ENCODE measurements around the gene CDKN1B. TPM values are rescaled to one million over a fixed set of nuclear protein-coding genes. Genes with fewer than 3 reads are reported as not detected.
A peak's percentile ranks its signal among the peaks of the same experiment; 100 is the strongest.

The CDKN1B gene
- total RNA-seq, 1 donor from 2014 or later = 29.5 TPM

GRCh38 chr12:12696562-12697383 lies 20.4 kb upstream of the CDKN1B start:
- intact Hi-C loops (cut with DNase I) = loop anchor here (1.0 to 5.0 kb wide), 3 partner anchors 21 to 134 kb away; partner anchors contain the start of genes CDKN1B, CREBL2 and DUSP16
- peak; percentile 96 for DNase-seq (ENCODE audit: low spot score)

GRCh38 chr12:12699345-12699744 lies 17.8 kb upstream of the CDKN1B start:
- no peak for DNase-seq (ENCODE audit: low spot score)
- intact Hi-C loops (cut with DNase I) = loop anchor here (5.0 kb wide), 2 partner anchors 87 to 137 kb away; partner anchors contain the start of genes CREBL2 and DUSP16

- DNase-seq (ENCODE audit: low spot score) = no peak
- intact Hi-C loops (cut with DNase I) = no loop called here
Observed at GRCh38 chr12:12700254-12700653, 16.9 kb upstream of the CDKN1B start.

GRCh38 chr12:12701457-12701856 lies 15.7 kb upstream of the CDKN1B start:
- intact Hi-C loops (cut with DNase I) = no loop called here
- DNase-seq (ENCODE audit: low spot score) = no peak

GRCh38 chr12:12704593-12705230 lies 12.5 kb upstream of the CDKN1B start:
- DNase-seq (ENCODE audit: low spot score) = no peak
- intact Hi-C loops (cut with DNase I) = no loop called here

- DNase-seq (ENCODE audit: low spot score) = no peak
- intact Hi-C loops (cut with DNase I) = loop anchor here (2.0 kb wide), 1 partner anchor 331 kb away; no protein-coding TSS in a partner anchor
Observed at GRCh38 chr12:12705838-12706520, 11.2 kb upstream of the CDKN1B start.

- intact Hi-C loops (cut with DNase I) = no loop called here
- no peak for DNase-seq (ENCODE audit: low spot score)
Observed at GRCh38 chr12:12713932-12714275, 3.3 kb upstream of the CDKN1B start.

- intact Hi-C loops (cut with DNase I) = loop anchor here (5.0 kb wide), 1 partner anchor 102 kb away; the partner anchor contains the start of gene CREBL2
- no peak for DNase-seq (ENCODE audit: low spot score)
Observed at GRCh38 chr12:12714276-12715021, 2.7 kb upstream of the CDKN1B start.

- no peak for DNase-seq (ENCODE audit: low spot score)
- intact Hi-C loops (cut with DNase I) = loop anchor here (5.0 kb wide), 1 partner anchor 103 kb away; the partner anchor contains the start of gene CREBL2
Observed at GRCh38 chr12:12715128-12715458, 2.1 kb upstream of the CDKN1B start.

GRCh38 chr12:12715459-12716150 lies 1.6 kb upstream of the CDKN1B start:
- no peak for DNase-seq (ENCODE audit: low spot score)
- intact Hi-C loops (cut with DNase I) = loop anchor here (2.0 to 5.0 kb wide), 2 partner anchors 69 to 103 kb away; partner anchors contain the start of genes APOLD1 and CREBL2

- intact Hi-C loops (cut with DNase I) = loop anchor here (2.0 to 5.0 kb wide), 2 partner anchors 69 to 104 kb away; partner anchors contain the start of genes APOLD1 and CREBL2
- DNase-seq (ENCODE audit: low spot score) = no peak
Observed at GRCh38 chr12:12716151-12716792, 896 bp upstream of the CDKN1B start.

GRCh38 chr12:12717586-12718380 lies 615 bp downstream of the CDKN1B start:
- no peak for DNase-seq (ENCODE audit: low spot score)
- intact Hi-C loops (cut with DNase I) = loop anchor here (1.0 to 5.0 kb wide), 4 partner anchors 8 to 105 kb away; partner anchors contain the start of genes APOLD1, CREBL2 and GPR19

GRCh38 chr12:12718381-12718759 lies 1.2 kb downstream of the CDKN1B start:
- intact Hi-C loops (cut with DNase I) = loop anchor here (5.0 kb wide), 1 partner anchor 106 kb away; the partner anchor contains the start of gene CREBL2
- DNase-seq (ENCODE audit: low spot score) = no peak

GRCh38 chr12:12718853-12719252 lies 1.7 kb downstream of the CDKN1B start:
- DNase-seq (ENCODE audit: low spot score) = no peak
- intact Hi-C loops (cut with DNase I) = loop anchor here (5.0 kb wide), 1 partner anchor 107 kb away; the partner anchor contains the start of gene CREBL2

- DNase-seq (ENCODE audit: low spot score) = no peak
- intact Hi-C loops (cut with DNase I) = loop anchor here (5.0 kb wide), 1 partner anchor 107 kb away; the partner anchor contains the start of gene CREBL2
Observed at GRCh38 chr12:12719496-12719895, 2.3 kb downstream of the CDKN1B start.

- intact Hi-C loops (cut with DNase I) = no loop called here
- no peak for DNase-seq (ENCODE audit: low spot score)
Observed at GRCh38 chr12:12720052-12720451, 2.9 kb downstream of the CDKN1B start.

GRCh38 chr12:12720672-12721161 lies 3.5 kb downstream of the CDKN1B start:
- no peak for DNase-seq (ENCODE audit: low spot score)
- intact Hi-C loops (cut with DNase I) = no loop called here

All from cardiac septum (tissue), 1 donor.